Glomerular endothelial cell (primary cell): ENCODE results near the gene GFRA4. TPM values are rescaled to one million over a fixed set of nuclear protein-coding genes. Genes with fewer than 3 reads are reported as not detected.

ENCODE experiments used
- DNase-seq: peaks from one replicate; pipeline ENCODE4 v3.0.0-alpha.2; 2011; ENCODE audit warnings: low read depth, low spot score; ENCODE audit errors: extremely low read depth
- total RNA-seq: library from RNA; depleted of rRNA; stranded (reverse); fragments of >200 nt; gene quantifications from 2 replicates; pipeline ENCODE4 v1.2.3, GENCODE V29; 2015

The GFRA4 gene
- total RNA-seq, 1 donor from 2014 or later = not detected

DNA sequence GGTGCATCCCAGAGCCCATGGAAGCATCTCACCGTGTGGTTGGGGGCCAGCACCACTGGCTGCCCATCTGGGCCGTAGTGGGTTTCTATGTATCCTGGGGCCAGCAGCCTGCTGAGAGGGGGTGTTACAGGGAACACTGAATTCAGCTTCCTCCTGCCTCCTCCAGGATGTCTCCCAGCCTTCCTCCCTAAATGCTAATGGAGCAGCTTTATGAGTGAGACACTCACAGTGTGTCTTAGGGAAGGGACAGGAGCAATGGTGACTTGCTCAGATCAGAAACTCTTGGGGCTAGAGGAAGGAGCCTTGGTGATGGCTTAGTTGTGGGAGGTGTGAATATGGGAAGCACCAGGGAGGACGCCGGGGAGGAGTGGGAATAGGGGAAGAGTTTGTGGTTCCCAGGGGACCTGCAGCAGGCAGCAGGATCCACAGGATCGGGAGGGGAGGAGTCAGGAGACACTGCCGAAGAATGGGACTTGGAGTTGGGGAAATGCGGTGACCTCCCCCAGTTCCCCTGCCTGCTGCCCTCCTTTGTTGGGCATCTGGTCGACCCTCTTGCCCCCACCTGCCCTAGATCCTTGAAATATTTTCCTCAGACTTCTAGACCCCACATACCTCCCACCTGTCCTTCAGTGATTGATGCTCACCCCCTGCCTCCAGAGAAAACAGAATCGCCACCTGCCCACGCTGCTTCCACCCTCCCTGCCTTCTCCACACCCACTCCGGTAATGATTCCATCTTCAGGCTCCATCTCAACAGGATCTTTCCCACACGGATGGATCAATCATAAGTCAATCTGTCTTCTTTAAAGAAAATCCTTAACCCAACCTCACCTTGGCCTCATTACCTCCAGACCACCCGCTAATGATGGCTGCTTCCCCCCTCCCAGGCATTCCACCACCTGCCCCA, 12.0 kb upstream of the GFRA4 start:
- no peak for DNase-seq

DNA sequence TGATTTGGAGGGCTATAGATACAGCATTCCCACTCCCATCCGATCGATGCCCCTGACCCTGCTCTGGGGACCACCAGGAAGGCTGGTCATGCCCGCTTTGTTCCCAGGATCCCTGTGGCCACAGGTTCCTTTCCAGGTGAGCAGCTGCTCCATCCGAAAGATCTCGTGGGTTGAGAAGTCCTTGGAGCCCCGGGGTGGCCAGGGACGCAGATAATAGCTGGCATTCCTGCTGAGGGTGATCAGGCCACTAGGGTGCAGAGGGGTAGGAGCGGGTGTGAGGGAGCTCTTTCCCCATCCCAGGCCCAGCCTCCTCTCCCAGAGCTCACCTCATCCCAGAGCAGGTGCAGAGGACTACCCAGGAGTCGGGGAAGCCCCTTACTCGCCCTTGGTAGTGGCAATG, 11.2 kb upstream of the GFRA4 start:
- DNase-seq = no peak

DNA sequence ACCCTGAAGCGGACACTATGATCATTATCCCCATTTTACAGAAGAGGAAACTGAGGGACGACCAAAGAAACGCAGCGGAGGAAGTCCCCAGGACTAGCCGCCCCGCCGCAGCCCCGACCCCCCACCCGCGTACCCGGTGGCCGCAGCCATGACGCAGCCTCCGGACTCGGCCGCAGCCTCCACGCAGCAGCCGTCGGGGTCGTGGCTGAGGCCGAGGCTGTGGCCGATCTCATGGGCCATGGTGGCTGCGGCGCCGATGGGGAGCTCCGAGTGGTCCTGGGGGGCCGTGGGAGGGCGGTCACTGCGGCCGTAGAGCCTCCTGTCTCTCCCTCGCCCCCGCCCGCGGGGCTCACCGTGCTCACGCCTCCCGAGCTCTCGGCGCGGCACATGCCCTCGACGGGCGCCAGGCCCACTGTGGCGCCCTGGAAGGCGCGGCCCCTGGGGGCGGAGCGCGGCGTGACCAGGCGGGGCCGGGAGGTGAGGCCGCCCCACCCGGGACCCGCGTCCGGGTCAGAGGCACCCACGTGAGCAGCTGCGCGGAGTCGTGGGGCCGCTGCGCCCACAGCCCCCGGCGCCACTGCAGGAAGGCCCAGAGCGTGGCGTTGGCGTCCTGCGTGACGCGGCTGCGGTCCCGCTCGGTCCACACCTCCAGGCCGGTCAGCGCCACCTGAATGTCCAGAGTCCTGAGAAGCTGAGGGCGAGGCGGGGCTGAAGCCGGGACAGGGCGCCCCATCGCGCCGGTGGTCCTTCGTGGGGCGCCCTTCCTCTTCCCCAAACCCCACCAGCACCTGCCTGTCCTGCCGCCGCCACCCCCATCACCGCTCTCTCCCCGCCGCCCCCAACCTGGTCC, 10.2 kb upstream of the GFRA4 start:
- DNase-seq = no peak

- DNase-seq = no peak
Observed at GRCh38 chr20:3672547-3673171, 9.5 kb upstream of the GFRA4 start.

DNA sequence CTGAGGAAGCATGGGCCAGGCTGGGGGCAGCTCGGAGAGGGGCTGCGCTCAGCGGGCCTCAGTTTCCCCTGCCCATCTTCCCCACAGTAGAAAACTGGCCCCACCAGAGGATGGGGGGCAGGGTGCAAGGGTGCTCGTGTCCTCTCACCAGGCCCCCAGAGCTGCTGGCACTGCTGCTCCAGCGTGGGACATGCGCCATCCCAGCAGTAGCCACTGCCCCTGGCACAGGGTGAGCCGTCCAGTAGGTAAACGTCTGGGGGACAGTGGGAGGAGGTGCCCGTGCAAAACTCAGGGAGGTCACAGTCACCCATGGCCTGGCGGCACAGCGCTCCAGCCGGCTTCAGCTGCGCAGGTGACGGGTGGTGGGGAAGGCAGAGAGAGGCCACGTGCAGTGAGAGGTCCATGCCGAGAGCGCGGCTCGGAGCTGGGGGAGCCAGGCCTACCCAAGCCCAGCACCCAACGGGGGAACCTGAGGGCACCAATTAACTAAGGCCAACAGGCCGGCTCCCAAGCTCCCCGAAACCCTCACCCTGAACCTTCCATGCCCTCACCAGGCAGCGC, 8.9 kb upstream of the GFRA4 start:
- no peak for DNase-seq

DNA sequence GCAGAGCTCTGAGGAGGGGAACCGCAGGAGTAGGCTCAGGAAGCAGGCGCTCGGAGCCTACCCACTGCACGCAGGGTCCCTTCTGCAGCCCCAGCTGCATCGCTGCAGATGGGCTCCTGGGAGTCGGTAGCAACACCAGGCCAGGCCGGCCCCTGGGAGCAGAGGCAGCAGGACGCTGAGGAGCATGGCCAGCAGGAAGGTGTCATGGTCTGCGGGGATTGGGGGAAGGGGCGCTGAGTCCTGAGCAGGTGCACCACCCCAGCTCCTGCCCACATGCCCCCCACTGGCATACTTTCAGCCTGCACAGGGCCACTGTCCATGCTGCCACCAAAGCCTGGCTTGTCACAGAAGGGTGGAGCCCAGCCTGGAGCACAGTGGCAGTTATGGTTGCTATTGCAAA, 7.7 kb upstream of the GFRA4 start:
- no peak for DNase-seq

GRCh38 chr20:3670511-3670910, 7.3 kb upstream of the GFRA4 start:
- no peak for DNase-seq

GRCh38 chr20:3669710-3670367, 6.6 kb upstream of the GFRA4 start:
- no peak for DNase-seq

- DNase-seq = no peak
Observed at GRCh38 chr20:3667434-3668037, 4.3 kb upstream of the GFRA4 start.

DNA sequence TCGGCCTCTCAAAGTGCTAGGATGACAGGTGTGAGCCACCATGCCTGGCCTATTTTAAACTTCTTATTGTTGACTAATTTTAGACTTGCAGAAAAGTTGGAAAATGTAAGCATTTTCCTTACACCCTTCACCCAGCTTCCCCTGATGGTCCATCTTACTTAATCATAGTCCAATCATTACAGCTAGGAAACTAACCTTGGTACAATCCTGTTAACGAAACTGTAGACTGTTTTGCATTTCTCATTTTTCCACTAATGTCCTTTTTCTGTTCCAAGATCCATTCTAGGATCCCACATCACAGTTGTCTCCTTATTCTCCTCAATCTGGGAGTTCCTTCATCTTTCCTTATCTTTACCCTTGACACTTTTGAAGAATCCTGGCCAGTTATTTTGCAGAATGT, 659 bp upstream of the GFRA4 start:
- DNase-seq = no peak

- no peak for DNase-seq
Observed at GRCh38 chr20:3661814-3662665, 1.2 kb downstream of the GFRA4 start.

- no peak for DNase-seq
Observed at GRCh38 chr20:3661060-3661813, 2.0 kb downstream of the GFRA4 start.

DNA sequence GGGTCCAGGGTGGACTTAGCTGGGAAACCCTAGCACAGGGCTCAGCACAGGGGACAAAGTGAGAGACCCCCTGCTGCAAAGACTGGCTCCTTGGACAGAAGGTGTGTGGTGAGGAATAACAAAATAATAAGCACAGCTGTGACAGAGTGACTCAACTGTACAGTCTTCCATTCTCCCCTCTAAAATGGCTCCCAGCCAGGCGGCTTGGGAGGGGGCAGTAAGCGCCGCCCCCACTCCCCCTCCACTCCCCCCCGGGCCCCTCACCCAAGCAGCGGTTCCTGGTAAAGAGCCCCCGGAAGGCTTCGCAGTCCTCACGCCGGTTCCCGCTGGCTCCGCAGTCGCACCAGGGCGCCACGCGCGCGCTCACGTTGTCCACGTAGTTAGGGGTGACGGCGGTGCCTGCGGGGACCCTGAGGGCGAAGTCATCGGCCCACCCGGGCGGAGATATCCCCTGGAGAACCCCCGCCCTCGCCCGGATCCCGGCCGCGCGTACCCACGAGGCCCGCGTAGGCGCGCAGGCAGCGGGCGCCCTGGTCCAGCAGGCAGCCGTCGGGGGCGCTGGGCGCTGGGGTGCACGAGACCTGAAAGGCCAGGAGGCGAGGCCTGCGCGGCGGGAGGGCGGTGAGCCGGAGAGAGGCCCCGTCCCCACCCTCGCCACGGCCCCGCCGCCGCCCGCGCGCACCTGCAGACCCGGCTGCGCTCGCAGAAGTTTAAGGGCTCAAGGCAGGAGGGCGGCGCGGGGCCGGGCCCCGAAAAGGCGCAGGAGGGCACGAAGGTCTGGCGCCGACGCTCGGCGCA, 2.7 kb downstream of the GFRA4 start:
- DNase-seq = no peak

DNA sequence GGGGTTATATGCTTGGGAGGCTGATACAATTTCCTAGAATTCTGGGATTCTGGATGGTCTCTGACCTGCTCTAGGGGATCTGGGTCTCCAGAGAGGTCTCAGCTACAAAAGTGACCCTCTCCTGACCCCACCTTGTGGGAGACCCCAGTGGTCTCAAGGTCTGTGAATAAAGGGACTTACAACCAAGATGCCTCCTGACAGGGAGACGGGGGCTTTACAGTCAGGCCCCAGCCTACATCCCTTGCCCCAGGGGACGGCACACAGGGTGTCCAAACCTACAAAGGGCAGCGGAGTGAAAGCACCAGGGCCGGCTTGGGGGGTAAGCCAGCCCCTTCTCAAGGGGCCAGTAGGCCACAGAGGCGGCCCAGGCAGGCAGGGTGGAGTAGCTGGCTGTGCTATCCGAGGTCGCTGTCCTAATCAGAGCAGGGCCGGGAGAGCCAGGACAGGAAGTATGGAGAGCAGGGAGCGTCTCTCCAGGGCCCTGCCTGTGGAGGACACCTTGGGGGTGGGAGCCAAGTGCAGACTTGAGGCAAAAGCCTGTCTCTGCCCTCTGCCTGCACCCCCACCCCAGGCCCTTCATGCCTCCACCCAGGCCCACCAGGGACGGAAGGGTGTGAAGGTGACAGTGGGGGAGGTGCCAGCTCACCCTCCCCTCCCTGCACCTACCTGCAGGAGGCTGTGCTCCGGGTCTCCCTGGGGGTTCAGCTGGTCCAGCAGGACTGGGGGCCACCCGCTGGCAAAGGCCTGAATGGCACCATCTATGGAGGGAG, 3.5 kb downstream of the GFRA4 start:
- no peak for DNase-seq

- DNase-seq = no peak
Observed at GRCh38 chr20:3658716-3659491, 4.3 kb downstream of the GFRA4 start.

DNA sequence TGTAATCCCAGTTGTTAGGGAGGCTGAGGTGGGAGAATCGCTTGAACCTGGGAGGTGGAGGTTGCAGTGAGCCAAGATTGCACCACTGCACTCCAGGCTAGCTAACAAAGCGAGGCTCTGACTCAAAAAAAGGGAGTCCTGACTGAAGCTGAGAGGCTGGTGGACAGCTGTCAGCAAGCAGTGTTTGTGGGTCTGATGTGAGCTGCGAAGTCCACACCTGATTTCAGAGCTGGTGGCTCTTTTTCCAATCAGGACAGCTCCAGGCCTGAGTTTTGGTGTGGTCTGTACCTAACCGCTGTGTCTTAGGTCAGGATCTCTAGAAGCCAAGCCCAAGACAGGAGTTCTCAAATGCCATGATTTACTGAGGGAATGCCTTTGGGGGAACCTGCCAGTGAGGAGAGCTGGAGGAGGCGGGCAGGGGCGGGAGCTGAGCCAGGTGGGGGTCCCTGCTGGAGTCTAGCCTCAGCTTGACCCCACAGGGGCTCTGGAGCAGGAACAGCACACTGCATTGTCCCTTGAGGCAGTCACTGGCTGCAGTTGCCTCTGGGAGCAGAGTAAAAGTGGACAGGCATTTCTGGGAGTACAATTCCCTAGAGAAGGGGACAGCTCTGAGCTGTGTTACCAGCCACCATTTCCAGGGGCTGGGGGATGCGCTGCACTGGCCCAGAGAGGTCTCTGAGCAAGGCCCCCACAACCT, 5.0 kb downstream of the GFRA4 start:
- no peak for DNase-seq
